ENCODE data around the gene PUM1.
"Not testable (repeated sequence)": the region's sequence is repeated elsewhere in the genome, so short reads cannot be mapped to it uniquely, and the experiment has no call there.

The PUM1 gene

DNA sequence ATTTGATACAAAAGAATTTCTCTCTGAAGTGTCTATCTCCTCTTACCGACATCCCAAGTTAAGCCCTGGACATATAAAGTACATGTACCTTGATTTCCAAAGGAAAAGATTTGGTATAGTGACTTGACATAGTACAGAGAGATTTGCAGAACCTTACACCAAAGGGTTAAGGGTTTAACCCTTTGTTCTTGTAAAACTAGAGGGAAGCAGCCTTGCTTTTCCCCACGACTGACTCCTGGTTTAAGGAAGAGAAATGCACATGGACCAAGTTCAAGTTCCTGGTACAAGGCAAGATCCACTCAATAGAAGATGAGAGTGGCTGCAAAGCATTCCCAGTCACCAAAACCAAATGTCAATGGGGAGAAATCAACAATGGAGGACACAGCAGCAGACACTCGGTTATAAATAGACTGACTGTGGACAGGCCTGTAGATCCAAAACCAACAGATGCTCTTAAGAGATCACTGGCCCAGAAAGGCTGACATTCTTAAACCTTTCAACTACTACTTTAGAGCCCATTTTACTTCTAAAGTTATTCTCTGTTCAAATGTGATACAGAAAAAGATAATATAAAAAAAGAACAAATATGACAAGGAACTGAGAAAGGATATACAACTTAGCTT lies 69.4 kb downstream of the PUM1 start:
- no peak for DNase-seq (ENCODE audit: low read depth in 2 of 2)

DNA sequence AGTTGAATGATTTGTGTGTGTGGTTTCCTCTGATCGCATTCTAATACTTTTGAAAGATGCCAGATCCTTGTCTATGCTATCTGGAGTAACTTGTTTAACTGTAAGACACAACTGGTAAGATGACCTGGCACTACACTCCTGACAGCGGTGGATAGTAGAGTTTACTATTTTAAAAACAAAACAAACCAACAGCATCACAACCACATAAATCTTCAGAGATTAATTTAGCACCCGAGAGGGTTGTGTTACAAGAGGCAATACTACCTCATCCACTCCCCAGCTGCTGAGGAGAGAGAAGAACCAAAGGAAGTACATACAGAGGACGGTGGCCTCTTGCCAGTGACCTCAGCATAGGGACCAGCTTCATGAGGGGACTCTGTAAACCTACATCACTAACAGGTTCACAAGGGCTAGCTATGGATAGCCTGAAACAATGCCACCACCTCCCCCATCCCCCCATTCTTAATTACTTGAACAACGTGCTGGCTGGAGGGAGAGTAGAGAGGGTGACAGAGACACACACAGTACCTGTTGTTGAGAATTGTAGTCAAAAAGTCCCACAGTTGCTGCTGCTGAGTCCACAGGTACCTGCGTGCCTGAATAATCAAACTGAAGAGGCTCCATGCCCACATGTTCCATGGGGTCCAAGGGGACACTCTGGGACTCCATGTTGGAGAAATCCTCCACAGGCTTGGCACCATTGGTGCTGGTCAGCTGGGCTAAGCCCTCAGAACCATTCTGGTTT lies 73.5 kb downstream of the PUM1 start:
- no peak for DNase-seq (ENCODE audit: low read depth in 2 of 2)

DNA sequence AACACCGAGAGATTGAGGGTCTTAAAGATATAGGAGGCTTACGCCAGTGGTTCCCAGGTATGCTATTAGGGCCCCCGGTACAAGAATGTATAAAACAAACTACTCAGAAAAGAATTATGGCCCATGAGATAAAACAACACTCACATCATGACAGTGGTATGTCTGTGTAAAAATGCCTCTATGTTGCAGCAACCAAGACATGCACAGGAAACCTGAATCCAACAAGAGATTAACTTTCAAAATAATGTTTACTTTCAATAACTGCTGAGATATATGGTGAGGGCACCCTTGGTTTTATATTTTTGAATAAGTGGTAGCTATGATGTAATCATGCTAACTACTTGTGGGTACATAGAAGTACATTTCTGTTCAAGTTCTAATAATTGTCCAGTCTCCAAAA lies 74.9 kb downstream of the PUM1 start:
- no peak for DNase-seq (ENCODE audit: low read depth in 2 of 2)

DNA sequence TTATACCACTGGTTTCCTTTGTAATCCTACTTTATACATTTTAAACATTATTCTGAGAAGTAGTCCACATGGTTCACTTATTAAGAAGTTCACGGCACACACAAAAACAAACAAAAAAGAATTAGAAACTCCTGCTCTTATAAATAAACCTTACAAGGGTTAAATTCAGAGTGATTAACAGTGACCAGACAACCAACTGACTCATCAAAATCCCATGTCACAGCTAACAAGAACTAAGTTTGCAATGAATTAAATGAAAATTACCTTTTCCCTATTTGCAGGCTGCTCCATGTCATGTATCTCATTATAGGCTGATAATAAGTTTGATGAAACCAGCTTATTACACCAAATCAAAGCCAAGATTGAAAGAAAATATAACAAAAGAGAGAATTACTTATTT lies 77.5 kb downstream of the PUM1 start:
- no peak for DNase-seq (ENCODE audit: low read depth in 2 of 2)

DNA sequence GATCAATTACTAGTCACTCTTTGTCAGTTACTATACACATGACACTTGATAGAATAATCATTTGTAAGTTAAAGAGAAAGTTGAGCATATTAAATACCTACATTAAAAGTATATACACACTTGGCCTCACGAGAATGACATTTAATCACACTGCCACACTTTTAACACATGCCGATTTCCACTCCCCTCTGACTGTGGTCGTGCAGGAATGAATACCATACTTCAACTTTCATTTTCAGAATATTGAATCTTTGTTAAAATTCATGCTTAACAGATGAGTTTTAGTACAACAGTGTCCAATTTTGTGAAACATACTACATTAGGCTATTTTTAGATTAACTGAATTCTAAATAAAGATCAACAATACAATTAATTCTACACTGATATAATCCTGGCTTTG lies 78.8 kb downstream of the PUM1 start:
- no peak for DNase-seq (ENCODE audit: low read depth in 2 of 2)

DNA sequence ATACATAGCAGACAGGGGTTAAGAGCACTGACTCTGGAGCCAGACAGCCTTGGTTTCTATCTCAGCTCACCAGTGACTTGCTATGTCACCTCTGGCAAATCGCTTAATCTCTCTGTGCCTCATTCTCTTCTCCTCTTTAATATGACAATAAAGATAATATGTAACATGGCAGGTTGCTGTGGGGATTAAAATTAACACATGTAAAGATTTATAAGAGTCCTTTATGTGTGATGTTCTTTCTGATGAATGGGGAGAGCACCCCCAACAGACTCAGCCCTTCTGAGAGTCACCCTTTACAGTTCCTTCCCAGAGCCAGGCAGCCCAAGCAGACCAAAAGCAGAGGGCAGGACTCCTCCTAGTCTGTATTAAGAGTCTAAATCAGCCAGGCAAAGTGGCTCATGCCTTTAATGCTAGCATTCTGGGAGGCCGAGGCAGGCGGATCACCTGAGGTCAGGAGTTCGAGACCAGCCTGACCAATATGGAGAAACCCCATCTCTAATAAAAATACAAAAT lies 80.5 kb downstream of the PUM1 start:
- DNase-seq (ENCODE audit: low read depth in 2 of 2) = no peak

DNA sequence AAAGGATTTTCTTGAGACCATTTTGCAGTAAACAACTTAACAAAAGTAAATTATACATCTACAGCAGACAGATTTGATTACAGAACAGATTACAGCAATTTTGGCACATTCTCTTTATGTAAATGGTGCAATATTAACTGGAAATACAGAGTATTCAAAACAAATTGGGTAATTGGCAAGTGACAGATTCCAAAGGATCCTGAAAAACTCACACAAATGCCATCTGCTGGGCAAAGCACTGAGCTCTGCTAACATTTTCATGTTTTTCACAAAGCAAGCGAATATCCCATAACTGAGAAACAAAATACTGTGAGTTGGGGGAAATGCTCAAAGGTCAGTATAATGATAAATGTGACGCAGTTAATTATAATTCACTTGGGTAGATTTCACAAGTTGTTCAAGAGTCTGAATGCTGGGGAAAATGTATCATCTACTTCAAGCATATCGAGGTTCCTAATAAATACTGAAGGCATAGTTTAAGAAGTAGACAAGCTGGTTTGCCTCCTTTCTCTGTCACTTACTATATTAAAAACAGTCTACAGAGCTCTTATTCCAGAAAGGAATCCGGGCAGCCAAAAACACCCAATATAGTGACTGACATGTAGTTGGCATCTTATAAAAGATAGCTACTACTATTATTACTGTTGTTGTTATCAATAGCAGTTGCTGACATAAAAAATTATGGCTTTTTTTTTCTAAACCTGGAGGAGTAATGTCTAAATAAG lies 81.2 kb downstream of the PUM1 start:
- no peak for DNase-seq (ENCODE audit: low read depth in 2 of 2)

DNA sequence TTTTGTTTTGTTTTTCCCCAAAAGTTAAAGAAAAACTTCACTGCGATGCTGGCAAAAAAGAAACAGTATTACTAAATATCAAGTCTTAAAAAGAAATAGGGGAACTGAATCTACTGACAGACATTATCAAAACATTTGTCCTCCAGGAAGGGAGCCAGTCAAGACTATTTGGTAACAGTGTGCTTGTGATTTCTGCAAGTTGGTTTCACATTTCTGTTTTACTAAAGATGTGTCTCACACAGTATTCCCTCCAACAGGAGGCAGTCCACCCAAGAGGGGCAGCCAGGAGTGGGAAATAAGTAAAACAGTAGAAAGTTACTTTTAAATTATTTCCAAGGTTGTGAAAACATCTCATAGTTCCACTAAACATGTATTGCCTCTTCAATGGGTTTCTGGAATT lies 82.6 kb downstream of the PUM1 start:
- no peak for DNase-seq (ENCODE audit: low read depth in 2 of 2)

DNA sequence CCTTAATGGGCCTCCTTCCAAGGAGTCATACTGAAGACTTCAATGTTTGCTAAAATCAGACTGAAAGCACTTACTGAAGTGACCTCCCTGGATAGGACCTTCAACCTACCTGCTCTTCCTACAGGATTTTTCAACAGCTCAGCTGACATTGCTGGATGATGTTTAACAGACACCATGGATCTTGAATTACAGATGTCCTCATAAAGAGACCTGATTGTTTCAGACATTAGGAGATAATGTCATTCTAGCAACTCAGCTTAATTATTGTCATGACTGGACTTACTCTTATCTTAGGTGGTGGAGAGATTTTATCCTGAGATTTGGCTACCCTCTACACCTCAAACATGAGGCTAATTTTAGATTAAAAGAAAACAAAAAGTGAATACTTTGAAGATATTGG lies 83.1 kb downstream of the PUM1 start:
- DNase-seq (ENCODE audit: low read depth in 2 of 2) = no peak

DNA sequence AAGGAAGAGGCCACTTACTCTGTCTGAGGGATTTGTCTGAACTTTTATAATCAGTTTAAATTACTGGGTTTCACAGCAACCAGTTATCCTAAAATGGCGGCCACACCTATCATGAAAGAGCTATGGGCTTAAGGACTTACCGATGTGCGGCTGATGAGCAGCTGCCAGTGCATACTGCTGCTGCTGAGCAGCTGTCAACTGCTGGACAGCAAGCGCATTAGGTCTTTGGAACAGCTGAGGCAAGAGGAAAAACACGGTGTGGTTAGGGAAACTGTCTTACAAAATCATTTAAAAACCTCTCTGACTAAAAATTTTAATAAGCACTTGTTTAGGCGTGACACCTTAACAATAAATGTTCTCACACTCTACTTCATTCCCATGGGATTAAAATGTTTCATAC lies 84.3 kb downstream of the PUM1 start:
- DNase-seq (ENCODE audit: low read depth in 2 of 2) = no peak

DNA sequence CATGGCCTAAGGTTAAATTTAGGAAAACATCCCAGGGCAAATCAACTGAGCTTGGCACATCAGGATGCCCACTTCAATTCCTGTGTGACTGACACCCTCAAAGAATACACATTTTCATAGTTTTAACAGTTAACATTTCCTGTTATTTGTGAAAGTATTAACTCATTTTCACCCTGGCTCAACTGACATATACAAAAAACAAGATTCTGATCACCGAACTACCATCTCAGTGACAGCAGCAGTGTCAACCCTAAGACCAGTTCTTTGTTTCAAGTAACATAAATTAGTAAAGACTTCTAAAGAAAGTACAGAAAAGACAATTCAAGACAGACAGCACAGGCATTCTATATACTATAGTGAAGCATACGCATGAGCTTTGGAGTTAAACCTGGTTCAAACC lies 88.0 kb downstream of the PUM1 start:
- no peak for DNase-seq (ENCODE audit: low read depth in 2 of 2)

DNA sequence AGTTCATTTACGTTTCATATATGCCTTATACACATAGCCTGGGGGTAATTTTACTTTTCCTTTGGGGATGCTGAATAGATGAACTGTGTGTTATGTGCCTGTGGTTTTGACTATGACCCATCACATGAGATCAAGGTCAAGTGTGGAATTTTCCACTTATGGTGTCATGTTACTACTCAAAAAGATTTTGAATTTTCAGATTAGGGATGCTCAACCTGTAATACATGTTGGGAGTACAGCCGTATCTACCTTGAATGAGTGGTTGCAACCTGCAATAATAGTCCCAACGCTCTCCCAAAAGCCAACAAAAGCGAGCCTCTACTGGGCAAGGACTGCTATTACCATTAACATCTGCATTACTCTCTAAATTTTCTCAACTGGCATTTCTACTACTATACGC lies 88.4 kb downstream of the PUM1 start:
- no peak for DNase-seq (ENCODE audit: low read depth in 2 of 2)

DNA sequence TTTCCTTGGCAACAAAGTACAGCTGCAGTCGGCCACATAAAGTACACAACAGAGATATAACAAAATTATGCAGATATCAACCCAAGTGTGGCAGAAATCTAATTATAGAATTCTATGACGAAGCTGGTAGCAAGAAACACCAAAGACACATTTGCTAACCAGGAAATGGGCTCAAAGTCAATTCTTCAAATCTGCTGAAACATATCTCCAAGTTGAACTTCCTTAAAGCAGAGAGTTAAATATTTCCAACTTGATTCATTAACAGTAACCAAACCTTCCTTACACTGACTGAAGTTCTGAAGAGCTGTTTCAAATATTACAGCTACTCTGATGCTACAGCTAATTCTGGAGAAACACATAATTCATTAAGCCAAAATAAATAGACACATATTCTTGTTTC lies 89.4 kb downstream of the PUM1 start:
- no peak for DNase-seq (ENCODE audit: low read depth in 2 of 2)

DNA sequence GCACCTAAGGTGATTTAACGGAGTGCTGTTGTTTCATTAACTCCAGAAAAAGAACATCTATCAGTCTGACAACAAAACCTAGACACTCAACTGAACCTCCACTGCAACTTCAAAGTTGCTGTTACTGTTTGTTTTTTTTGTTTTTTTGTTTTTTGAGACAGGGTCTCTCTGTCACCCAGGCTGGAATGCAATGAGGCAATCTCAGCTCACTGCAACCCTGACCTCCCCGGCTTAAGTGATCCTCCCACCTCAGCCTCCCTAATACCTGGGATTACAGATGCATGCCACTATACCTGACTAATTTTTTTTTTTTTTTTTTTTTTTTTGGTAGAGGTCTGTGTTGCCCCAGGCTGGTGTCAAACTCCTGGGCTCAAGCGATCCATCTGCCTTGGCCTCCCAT lies 90.3 kb downstream of the PUM1 start:
- DNase-seq (ENCODE audit: low read depth in 2 of 2) = no peak

DNA sequence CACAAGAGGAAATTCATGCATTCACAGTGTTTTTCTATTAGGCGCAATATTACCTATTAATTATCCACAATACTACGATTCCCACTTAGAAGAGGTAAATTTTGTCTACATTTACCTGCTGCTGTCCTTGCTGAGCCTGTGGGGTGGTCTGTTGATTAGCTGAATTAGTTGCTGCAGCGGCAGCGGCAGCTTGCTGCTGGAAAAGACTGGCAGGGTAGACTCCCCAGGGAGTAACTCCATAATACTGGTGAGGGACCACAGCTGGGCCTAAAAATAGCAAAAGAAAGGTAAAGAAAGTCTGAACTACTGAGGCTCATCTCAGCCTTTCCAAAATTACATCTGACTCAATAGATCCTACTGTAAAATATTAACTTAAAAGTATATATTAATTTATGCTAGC lies 91.0 kb downstream of the PUM1 start:
- no peak for DNase-seq (ENCODE audit: low read depth in 2 of 2)

DNA sequence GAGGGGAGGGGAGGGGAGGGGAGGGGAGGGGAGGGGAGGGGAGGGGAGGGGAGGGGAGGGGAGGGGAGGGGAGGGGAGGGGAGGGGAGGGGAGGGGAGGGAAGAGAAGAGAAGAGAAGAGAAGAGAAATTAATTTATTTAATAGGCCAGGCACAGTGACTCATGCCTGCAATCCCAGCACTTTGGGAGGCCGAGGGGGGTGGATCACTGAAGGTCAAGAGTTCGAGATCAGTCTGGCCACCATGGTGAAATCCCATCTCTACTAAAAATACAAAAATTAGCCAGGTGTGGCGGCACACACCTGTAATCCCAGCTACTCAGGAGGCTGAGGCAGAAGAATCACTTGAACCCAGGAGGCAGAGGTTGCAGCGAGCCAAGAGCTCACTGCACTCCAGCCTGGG lies 93.2 kb downstream of the PUM1 start:
- DNase-seq (ENCODE audit: low read depth in 2 of 2) = not testable (repeated sequence)

DNA sequence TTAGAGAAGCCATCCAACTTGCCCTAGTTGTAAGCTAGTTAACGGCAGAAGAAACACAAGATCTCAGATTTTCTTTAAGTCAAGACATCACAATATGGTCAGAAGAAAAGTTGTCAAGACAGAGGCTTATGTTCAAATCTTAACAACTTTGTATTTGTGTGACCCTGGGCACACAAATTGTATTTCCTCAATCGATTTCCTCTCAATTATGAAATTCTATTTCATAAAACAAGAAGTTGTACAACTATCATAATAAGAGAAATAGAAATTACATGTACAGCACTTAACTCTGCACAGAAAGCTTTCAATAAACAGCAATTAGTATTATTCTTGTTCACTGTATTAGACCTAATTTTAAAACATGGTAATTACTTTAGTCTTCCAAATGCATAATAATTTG lies 94.0 kb downstream of the PUM1 start:
- no peak for DNase-seq (ENCODE audit: low read depth in 2 of 2)

DNA sequence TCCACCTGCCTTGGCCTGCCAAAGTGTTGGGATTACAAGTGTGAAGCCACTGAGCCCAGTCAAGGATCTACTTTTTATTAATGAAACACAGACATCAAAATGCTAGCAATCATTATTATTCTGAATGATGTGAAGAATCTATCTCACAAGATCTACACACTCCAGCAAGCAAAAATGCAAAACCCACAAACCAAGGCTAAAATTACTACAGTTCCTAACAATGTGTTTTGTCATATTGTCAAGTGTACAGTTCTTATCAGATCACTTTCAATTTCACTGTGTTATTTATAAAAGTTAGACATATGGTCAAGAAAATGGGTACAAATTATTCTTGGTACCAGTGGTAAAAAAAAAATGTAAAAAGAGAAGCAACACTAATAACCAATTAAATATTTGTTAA lies 95.6 kb downstream of the PUM1 start:
- DNase-seq (ENCODE audit: low read depth in 2 of 2) = no peak

DNA sequence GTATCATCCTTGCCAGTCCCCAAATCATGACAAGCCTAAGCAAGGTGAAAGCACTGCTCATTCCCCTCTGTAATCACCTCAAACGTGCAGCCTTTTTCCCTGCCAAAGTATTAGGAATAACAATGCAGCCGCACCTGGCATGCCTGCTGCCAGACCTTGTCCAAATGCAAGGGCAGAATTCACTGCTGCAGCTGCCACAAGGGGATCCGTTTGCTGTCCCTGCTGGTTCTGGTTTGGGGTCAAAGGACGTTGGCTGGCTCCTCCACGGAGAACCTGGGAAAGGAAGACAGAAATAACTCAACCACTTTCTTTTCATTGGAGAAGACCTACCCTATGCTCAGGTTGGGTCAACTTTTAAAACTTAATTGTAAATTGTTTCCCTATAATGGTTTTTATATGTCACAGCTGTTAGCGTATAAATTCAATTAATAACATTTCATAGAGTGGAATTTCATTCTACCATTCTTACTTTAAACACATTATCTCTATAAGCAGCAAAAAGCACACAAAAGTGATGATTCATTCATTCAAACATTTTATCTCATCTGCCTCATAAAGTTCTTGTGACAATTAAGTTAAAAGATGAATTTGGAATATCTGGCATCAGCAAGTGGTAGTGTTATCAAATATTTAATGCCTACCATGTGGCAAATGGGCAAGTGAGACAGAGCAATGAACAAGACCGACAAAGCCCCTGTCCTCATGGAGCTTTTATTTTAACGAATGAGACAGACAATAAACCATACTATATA lies 97.1 kb downstream of the PUM1 start:
- DNase-seq (ENCODE audit: low read depth in 2 of 2) = no peak

DNA sequence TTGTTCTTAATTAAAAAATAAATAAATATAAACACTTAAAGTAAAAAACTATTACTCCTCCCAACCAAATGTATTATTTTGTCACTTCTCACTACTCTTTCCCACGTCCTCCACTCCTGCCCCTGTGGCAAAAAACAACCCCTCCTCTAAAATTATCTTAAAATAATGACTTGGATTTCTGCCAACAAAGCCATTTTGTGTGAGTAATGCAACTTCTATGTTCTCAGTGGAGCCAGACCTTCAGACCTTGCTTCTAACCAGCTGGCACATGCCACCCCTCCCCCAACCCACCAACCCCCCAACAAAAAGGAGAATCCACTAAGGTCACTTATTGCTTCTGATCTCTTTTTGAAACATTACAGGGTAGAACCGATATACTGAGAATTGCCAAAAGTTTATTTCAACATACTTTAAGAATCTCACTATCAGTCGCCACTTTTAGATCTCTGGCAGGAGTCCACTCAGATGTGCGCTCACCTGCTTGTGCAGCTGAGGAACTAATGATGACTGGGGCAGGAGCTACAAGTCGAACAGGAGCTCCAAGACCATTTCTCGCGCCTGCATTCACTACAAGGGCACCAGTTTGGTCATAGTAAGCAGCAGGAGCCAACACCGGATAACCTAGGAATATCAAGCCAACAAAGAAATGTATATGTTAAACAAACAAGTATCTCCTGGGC lies 98.7 kb downstream of the PUM1 start:
- no peak for DNase-seq (ENCODE audit: low read depth in 2 of 2)

DNA sequence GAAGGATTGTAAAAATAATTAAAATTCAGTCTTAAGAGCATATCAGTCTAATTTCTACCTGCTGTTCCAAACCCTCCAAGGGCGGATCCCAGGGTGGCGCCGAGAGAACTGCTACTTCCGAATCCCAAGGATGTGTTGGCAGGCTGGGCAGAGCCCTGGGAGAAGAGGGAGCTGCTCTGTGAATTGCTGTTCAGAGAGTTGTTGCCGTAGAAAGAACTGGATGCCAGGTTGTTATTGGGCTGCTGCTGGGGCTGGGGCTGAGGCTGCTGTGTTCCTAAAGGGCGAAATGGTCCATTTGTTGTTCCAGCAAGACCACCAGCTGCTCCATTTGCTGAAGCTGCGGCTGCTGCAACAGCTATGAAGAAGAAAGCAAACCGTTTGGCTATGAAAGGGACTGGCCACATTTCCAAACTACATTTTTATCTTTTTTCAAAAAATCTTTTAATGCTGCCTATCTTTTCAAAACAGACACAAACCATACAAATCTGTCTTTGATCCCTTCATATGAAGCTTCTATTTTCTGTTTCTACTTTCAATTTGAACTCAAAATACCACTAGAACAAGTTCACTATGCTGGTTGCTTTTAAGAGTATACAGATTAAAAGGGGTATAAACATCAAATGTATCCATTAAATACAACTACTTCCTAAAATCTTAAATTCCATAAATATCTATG lies 99.5 kb downstream of the PUM1 start:
- no peak for DNase-seq (ENCODE audit: low read depth in 2 of 2)
